H1 (cell line): Measurements from ENCODE around the gene TBC1D22A. TPM values are rescaled to one million over a fixed set of nuclear protein-coding genes. Genes with fewer than 3 reads are reported as not detected.

ENCODE experiments used
- ATF2 ChIP-seq: IDR thresholded peaks from 2 replicates; pipeline ENCODE4 v1.6.1; 2012; ENCODE audit warnings: low read length, inconsistent platforms
- EGR1 ChIP-seq: IDR thresholded peaks from 2 replicates; pipeline ENCODE4 v1.6.1; 2011; ENCODE audit warnings: low read depth, low read length, borderline replicate concordance
- POU5F1 ChIP-seq: IDR thresholded peaks from 2 replicates; pipeline ENCODE4 v1.6.1; 2011; ENCODE audit warnings: low read depth, mild to moderate bottlenecking, low read length, moderate library complexity
- SIRT6 ChIP-seq: IDR thresholded peaks from one replicate; pipeline ENCODE4 v1.7.1; 2012; ENCODE audit warnings: low read length, inconsistent platforms
- SP4 ChIP-seq: IDR thresholded peaks from 2 replicates; pipeline ENCODE4 v1.6.1; 2012; ENCODE audit warnings: low read length, inconsistent platforms
- SRF ChIP-seq: IDR thresholded peaks from 2 replicates; pipeline ENCODE4 v1.6.1; 2011; ENCODE audit warnings: mild to moderate bottlenecking, low read depth, low read length, moderate library complexity
- TCF12 ChIP-seq: IDR thresholded peaks from 2 replicates; pipeline ENCODE4 v1.6.1; 2011; ENCODE audit warnings: low read depth, mild to moderate bottlenecking, low read length
- polyA plus RNA-seq, 7 experiments: library from polyadenylated mRNA; depleted of rRNA in 3 of 7; stranded (reverse) in 5 of 7; unstranded in 2 of 7; fragments of >200 nt in 5 of 7; fragments of 200-250 nt in 2 of 7; gene quantifications; 1 replicate in 5 of 7; 2 replicates in 1 of 7; 4 replicates in 1 of 7; pipeline versions ENCODE4 v1.2.1 to v1.2.3, GENCODE V29; 2011 to 2013; ENCODE audit warnings: missing spikeins in 2 of 7, mixed read lengths in 2 of 7
- total RNA-seq: library from RNA; stranded (reverse); fragmentation: NEBNext Ultra II Directional; extraction: Animal tissue kit (Norgen Biotek cat#: 25700); gene quantifications from 2 replicates; pipeline ENCODE4 v1.2.1, GENCODE V29; 2021

The TBC1D22A gene
- total and polyA plus RNA-seq, 2 of the 8 experiments (the other 6 are each of a cell fraction or from before 2014, with no cell fraction given), result 11.9 to 18.4 TPM

- no peak for TF ChIP-seq ATF2
- no peak for TF ChIP-seq SRF
- TF ChIP-seq SP4, result no peak
- no peak for TF ChIP-seq EGR1
- TF ChIP-seq TCF12, result no peak
- no peak for TF ChIP-seq SIRT6
- no peak for TF ChIP-seq POU5F1
Observed at GRCh38 chr22:47148510-47148909, 386.1 kb downstream of the TBC1D22A start (continued).
